ENCODE results near the gene HSPBP1. TPM values are rescaled to one million over a fixed set of nuclear protein-coding genes. Genes with fewer than 3 reads are reported as not detected.
A peak's percentile ranks its signal among the peaks of the same experiment; 100 is the strongest.

Gene HSPBP1
- total RNA-seq, 3 donors from 2014 or later = 25.6 to 36.0 (median 29.5) TPM

DNA sequence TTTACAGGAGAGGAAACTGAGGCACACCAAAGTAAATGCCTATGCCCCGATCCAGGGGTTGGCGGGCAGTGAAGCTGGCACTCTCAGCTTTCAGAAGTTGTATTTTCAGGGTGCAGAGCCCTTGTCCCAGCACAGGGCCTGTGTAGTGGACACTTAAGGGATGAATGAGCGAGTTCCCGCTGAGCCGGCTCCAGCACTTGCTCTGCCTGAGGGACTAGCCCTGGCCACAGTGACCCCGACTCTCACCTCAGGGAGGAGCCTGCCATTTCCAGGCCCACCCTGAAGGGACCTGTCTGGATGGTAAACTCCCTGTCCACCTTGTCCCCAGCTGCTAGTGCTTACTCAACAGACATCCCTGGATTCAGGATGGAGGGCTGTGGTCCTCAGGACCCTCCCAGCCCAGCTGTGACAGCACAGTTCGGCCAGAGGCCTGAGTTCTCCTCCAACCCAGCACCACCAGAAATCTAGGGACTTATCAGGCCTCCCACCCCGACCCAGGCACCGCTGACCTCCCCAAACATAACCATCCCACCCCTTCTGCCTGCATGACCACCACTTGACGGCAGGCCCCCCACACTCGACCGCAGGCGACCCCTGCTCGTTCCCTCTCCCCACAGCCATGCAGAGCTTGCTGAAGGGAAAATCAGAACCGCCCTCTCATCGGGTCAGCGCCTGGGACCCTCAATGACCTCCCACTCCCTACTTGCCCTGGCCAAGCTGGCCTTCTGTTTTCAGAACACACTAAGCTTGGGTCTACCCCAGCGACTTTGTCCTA is 29.5 kb downstream of the HSPBP1 start:
- TF ChIP-seq, protein P1, sequence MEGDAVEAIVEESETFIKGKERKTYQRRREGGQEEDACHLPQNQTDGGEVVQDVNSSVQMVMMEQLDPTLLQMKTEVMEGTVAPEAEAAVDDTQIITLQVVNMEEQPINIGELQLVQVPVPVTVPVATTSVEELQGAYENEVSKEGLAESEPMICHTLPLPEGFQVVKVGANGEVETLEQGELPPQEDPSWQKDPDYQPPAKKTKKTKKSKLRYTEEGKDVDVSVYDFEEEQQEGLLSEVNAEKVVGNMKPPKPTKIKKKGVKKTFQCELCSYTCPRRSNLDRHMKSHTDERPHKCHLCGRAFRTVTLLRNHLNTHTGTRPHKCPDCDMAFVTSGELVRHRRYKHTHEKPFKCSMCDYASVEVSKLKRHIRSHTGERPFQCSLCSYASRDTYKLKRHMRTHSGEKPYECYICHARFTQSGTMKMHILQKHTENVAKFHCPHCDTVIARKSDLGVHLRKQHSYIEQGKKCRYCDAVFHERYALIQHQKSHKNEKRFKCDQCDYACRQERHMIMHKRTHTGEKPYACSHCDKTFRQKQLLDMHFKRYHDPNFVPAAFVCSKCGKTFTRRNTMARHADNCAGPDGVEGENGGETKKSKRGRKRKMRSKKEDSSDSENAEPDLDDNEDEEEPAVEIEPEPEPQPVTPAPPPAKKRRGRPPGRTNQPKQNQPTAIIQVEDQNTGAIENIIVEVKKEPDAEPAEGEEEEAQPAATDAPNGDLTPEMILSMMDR (IDR thresholded peaks at IDR 0.05) = no peak
- Histone ChIP-seq H3K9me3 (no peaks in the 10 kb centered on the region), H3K36me3 (ENCODE audit: low read depth) (no peaks in the 10 kb centered on the region), H3K4me3 (no peak overlapping the region), H3K4me1 (ENCODE audit: low read depth) (peaks cover 38% of the 10 kb centered on the region)
- intact Hi-C loops (cut with DNase I, micrococcal nuclease) = no loop called here
- ATAC-seq = no peak
- peak in 1 of 3 donors; percentile 25 for DNase-seq

DNA sequence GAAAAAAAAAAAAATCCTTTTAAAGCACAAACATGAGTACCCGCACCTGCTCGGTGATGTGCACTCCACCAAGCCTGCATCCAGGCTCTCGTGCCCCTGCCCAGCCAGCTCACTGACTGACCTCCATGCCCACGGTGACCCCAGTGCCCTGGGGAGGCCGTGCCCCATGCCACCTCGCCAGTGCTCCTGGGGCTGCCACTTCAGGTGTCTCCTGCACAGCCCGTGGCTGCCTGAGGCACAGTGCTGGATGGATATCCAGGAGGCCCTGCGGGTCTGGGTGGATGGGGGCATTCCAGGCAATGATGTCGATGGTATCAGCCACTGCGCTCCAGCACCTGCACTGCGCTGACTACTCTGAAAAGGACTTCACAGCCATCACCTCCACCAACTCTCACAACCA is 30.1 kb downstream of the HSPBP1 start:
- no peak overlapping the region for H3K4me3 ChIP-seq
- no peaks in the 10 kb centered on the region for H3K9me3 ChIP-seq
- TF ChIP-seq, protein P1 (IDR thresholded peaks at IDR 0.05) = no peak
- no peak for ATAC-seq
- intact Hi-C loops (cut with DNase I, micrococcal nuclease) = no loop called here
- peaks cover 34% of the 10 kb centered on the region for H3K4me1 ChIP-seq (ENCODE audit: low read depth)
- DNase-seq = no peak
- H3K36me3 ChIP-seq (ENCODE audit: low read depth) = no peaks in the 10 kb centered on the region

DNA sequence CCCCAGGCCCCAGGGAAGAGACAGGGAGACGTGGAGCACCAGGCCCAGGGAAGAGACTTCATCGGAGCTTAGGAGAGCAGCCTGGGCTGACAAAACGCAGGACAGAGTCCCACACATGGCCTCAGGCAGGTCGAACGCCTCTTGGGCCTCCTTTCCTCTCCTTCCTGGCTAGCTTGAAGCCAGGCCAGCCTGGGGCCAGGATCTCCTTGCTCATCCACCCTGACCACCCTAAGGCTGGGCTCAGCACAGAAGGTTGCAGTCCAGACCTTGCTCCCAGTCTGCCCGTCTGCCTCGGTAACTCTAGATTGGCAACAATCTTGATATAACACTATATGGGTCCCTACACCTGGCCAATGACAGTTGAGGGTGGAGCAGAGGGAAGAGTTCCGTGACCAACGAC is 31.2 kb downstream of the HSPBP1 start:
- TF ChIP-seq, protein P1 (IDR thresholded peaks at IDR 0.05) = no peak
- Histone ChIP-seq H3K9me3 (no peaks in the 10 kb centered on the region), H3K4me3 (no peak overlapping the region), H3K36me3 (ENCODE audit: low read depth) (peaks cover 4% of the 10 kb centered on the region), H3K4me1 (ENCODE audit: low read depth) (peaks cover 29% of the 10 kb centered on the region)
- DNase-seq = no peak
- intact Hi-C loops (cut with DNase I, micrococcal nuclease) = no loop called here
- ATAC-seq = no peak

DNA sequence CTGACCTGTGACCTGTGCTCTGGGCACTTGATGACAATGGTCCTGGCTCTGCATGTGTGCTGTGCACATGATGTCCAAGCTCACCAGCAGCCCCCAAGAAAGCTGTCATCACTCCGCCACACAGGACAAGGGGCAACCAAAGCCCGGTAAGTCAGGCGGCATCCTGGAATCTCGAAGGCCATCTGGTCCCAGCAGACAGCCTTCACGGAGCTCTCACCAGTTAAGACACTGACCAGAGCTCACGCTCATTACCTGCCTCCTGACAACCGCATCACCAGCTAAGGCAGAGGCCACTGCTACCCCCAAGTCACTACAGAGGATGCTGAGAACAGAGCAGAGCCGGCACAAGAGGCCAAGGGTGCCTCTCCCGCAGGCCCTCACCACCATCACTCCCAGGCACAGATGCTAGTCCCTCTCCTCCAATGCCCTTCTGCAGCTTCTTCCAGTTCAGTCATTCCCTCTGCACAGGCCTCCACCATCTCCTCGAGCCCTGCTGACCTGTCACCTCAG is 31.7 kb downstream of the HSPBP1 start:
- ATAC-seq (no peak), DNase-seq (no peak)
- intact Hi-C loops (cut with DNase I, micrococcal nuclease) = no loop called here
- Histone ChIP-seq H3K36me3 (ENCODE audit: low read depth) (peaks cover 4% of the 10 kb centered on the region), H3K9me3 (no peaks in the 10 kb centered on the region), H3K4me1 (ENCODE audit: low read depth) (peaks cover 29% of the 10 kb centered on the region), H3K4me3 (no peak overlapping the region)
- TF ChIP-seq, protein P1 (IDR thresholded peaks at IDR 0.05) = no peak

DNA sequence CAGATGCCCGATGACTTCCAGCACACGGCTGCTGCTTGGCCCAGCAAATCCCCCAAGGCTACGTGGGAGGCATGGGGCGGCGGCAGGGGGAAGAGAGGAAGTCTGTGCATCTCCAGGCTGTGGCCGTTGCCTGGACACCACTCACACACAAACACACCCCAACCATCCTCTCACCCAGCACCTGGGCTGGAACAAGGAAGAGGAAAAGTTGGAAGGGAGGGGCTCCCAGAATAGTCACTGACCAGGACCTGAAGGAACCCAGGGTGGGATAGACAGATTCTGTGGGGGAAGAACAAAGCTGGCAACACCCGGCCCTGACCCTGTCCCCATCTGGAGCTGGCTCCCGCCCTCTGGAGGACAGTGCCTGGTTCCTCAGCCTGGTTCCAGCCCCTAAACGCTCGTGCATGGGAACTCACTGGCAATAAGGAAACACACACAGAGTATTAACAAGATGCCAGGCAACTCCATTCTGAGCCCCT is 32.2 kb downstream of the HSPBP1 start:
- DNase-seq = peak; percentile 61 to 77 (median 70)
- TF ChIP-seq, protein P1 (IDR thresholded peaks at IDR 0.05) = no peak
- intact Hi-C loops (cut with DNase I, micrococcal nuclease) = no loop called here
- Histone ChIP-seq H3K4me3 (no peak overlapping the region), H3K4me1 (ENCODE audit: low read depth) (peaks cover 25% of the 10 kb centered on the region), H3K36me3 (ENCODE audit: low read depth) (peaks cover 4% of the 10 kb centered on the region), H3K9me3 (no peaks in the 10 kb centered on the region)
- peak; percentile 91 for ATAC-seq

Data from mucosa of descending colon (tissue), 3 donors.